ENCODE data around the gene NNMT. TPM values are rescaled to one million over a fixed set of nuclear protein-coding genes. Genes with fewer than 3 reads are reported as not detected.

NNMT gene
- total RNA-seq = not detected

DNA sequence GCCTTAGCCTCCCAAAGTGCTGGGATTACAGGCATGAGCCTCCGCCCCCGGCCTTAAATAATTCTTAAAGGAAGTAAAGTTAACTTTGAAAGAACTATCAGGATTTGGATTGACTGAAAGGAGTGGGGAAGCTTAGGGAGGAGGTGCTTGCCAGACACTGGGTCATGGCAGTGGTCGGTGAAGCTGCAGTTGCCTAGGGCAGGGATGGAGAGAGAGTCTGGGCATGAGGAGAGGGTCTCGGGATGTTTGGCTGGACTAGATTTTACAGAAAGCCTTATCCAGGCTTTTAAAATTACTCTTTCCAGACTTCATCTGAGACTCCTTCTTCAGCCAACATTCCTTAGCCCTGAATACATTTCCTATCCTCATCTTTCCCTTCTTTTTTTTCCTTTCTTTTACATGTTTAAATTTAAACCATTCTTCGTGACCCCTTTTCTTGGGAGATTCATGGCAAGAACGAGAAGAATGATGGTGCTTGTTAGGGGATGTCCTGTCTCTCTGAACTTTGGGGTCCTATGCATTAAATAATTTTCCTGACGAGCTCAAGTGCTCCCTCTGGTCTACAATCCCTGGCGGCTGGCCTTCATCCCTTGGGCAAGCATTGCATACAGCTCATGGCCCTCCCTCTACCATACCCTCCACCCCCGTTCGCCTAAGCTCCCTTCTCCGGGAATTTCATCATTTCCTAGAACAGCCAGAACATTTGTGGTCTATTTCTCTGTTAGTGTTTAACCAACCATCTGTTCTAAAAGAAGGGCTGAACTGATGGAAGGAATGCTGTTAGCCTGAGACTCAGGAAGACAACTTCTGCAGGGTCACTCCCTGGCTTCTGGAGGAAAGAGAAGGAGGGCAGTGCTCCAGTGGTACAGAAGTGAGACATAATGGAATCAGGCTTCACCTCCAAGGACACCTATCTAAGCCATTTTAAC lies at the start of gene NNMT:
Gene NNMT, plus strand, starts transcription at position 724 of the 929 bp plus-strand sequence. Its CDS starts 158 bp downstream, at position 882.
- Mint-ChIP-seq H3K4me3 (no peak within 1 kb of the TSS), H3K4me1 (peaks cover 8% of the 10 kb centered on the region), H3K36me3 (no peaks in the 10 kb centered on the region), H3K27me3 (peaks cover 20% of the 10 kb centered on the region), H3K9me3 (ENCODE audit: low read depth) (peaks cover 3% of the 10 kb centered on the region), H3K27ac (no peak within 1 kb of the TSS)
- ATAC-seq = no peak
- DNase-seq = no peak
- CTCF ChIA-PET = no interaction called here

DNA sequence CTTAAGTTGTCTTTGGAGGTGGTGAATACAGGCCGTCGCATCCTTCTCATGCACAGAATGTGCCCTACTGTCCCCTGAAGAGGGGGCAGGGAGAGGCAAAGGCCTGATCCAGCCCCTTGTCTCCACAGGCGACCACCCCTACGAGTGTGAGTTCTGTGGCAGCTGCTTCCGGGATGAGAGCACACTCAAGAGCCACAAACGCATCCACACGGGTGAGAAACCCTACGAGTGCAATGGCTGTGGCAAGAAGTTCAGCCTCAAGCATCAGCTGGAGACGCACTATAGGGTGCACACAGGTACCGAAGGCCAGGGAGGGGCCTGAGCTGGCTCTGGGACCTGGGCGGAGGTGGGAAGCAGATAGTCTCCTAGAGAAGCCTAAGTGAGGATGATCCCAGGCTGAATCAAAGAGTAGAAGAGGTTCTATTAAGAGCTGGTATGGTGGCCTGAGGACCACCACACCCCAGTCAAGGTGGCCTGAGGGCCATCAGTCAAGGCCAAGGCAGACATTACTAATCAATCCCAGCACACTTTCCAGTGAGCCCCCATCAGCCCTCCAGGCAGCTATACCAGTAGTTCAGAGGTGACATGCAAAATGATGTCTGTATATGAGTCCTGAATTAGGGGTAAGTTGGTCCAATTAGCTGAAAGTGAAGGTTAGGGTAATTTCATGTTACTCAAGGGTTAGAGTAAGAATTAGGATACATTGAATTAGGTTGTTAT lies 49.0 kb upstream of the NNMT start:
- CTCF ChIA-PET = interaction anchor here (0.9 to 2.3 kb wide), 4 partner anchors 9 to 20 kb away, joined by 3 to 9 read pairs (median 4); no protein-coding TSS in a partner anchor
- no peak overlapping the region for H3K4me3 Mint-ChIP-seq
- no peak overlapping the region for H3K27ac Mint-ChIP-seq
- no peaks in the 10 kb centered on the region for H3K9me3 Mint-ChIP-seq (ENCODE audit: low read depth)
- H3K4me1 Mint-ChIP-seq = no peaks in the 10 kb centered on the region
- H3K27me3 Mint-ChIP-seq = no peaks in the 10 kb centered on the region
- ATAC-seq (no peak), DNase-seq (no peak)
- H3K36me3 Mint-ChIP-seq = no peaks in the 10 kb centered on the region

DNA sequence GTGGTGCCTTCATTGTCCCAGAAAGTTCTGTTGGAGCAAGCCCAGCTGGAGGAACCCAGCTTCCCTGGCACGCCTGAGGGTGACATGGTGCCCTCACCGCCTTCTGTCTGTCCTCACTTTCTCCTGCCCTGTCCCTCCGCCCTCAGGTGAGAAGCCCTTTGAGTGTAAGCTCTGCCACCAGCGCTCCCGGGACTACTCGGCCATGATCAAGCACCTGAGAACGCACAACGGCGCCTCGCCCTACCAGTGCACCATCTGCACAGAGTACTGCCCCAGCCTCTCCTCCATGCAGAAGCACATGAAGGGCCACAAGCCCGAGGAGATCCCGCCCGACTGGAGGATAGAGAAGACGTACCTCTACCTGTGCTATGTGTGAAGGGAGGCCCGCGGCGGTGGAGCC lies 46.0 kb upstream of the NNMT start:
- no peak for ATAC-seq
- no peaks in the 10 kb centered on the region for H3K36me3 Mint-ChIP-seq

DNA sequence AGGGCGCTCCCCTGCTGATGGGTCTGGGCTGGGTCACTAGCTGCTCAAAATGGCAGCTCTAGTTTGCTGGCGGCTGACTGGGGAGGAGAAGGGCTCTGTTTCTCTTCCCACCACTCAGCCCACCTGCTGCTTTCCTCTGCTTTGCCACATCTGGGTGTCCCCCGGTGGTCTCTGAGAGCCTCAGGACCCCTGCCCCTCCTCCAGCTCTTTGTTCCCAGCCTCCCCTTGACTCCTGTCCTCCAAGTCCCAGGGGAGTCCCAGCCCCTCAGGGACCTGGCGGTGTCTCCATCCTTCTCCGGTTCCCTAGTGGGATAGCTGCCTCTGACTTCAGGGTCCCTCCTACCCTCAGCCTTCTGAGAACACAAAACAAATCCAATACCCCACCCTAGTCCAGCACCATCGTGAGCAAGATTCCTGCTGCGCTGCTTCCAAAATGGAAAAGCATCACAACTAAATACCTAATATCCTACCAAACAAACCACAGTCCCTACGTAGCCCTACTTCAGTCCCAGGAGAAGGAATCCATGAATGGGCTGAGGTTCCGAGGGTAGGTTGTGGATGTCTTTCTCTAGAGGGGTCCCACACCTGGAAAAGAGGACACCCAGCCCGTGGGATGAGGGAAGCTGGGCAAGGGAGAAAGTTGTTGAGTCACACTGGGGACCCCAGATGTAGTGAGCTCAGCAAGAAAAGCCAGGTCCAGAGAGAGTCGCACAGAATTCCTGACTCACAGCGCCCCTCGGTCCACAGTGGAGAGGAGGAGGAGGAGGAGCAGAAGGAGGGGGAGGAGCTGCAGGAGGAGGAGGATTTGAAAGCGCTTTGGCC lies 45.0 kb upstream of the NNMT start:
- Mint-ChIP-seq H3K4me3 (no peak overlapping the region), H3K27me3 (no peaks in the 10 kb centered on the region)

More for the DNA sequence above, 46.0 kb upstream of the NNMT start:
- CTCF ChIA-PET = interaction anchor here (0.6 to 4.1 kb wide), 3 partner anchors 11 to 353 kb away, joined by 3 to 21 read pairs (median 3); no protein-coding TSS in a partner anchor
- no peak for DNase-seq
- H3K4me3 Mint-ChIP-seq = no peak overlapping the region
- H3K27ac Mint-ChIP-seq = no peak overlapping the region
- H3K4me1 Mint-ChIP-seq = no peaks in the 10 kb centered on the region
- H3K27me3 Mint-ChIP-seq = no peaks in the 10 kb centered on the region
- H3K9me3 Mint-ChIP-seq (ENCODE audit: low read depth) = no peaks in the 10 kb centered on the region

DNA sequence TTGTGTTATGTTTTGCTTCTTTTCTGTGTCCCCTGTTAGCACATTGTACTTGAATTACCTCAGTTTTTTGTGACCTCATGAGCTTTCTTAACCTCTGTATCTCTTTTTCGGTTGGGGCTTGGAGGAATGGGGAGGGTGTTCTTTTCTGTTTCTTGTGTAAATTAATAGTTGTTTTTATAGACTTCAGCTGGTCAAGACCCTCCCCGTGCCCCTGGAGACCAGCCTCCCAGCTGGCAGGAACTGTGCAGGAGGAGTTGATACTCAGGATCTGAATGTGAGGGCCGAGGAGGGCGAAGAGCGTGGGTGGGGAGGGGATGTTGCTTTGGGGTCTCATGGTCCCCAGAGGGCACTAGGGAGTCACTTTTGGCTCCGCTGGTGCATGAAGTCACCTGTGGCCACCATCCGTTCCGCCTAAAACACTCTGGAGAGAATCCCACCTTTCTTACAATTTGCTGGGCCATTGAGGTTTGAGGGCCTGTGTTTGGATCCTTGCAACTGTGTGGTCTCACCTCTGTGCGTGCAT lies 44.3 kb upstream of the NNMT start:
- Mint-ChIP-seq H3K27me3 (no peaks in the 10 kb centered on the region), H3K36me3 (no peaks in the 10 kb centered on the region), H3K4me1 (no peaks in the 10 kb centered on the region), H3K4me3 (no peak overlapping the region), H3K9me3 (ENCODE audit: low read depth) (no peaks in the 10 kb centered on the region), H3K27ac (no peak overlapping the region)
- DNase-seq (no peak), ATAC-seq (no peak)
- CTCF ChIA-PET = interaction anchor here (0.7 to 4.1 kb wide), 5 partner anchors 9 to 261 kb away, joined by 3 to 21 read pairs (median 3); no protein-coding TSS in a partner anchor

More for the DNA sequence above, 45.0 kb upstream of the NNMT start:
- ATAC-seq (no peak), DNase-seq (no peak)
- CTCF ChIA-PET = interaction anchor here (0.7 to 4.1 kb wide), 6 partner anchors 10 to 260 kb away, joined by 3 to 21 read pairs (median 3); no protein-coding TSS in a partner anchor
- no peaks in the 10 kb centered on the region for H3K4me1 Mint-ChIP-seq
- no peak overlapping the region for H3K27ac Mint-ChIP-seq
- H3K9me3 Mint-ChIP-seq (ENCODE audit: low read depth) = no peaks in the 10 kb centered on the region
- H3K36me3 Mint-ChIP-seq = no peaks in the 10 kb centered on the region

DNA sequence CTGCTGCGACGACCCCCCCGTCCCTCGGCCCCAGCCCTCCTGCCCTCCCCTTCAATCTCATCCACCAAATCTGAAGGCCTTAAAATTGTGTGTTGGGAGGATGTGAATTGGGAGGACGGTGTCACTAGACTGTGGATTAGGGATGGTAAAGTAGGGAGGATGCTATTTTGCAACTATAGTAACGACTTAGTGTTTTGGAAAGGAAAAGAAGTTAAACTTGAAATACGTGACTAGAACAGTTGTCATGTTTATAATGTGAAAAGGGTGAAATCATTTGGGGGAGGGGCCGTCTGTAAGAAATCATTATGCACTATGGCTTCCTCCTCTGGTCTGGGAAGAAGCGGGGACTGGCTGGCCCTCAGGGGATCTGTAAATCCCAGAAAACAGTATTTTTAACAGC lies 43.4 kb upstream of the NNMT start:
- H3K4me1 Mint-ChIP-seq = no peaks in the 10 kb centered on the region
- no peak for ATAC-seq

DNA sequence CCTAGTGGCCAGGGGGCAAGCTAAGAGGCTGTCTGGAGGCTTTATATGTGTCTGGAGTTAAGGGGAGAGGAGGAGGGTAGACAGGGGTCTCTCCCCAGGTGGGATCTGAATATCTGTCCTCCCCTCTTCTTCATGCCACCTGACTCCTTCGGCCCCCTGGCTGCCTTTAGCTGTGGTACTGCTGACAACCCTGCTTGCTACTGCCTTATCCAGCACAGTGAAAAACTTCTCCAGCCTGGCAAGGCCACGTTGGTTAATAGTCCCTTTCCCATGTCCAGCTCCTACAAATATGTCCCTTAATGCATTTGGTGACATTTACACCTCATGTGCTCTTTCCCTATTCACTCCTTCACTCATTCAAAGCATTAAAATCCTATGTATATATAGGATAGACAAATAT lies 42.4 kb upstream of the NNMT start:
- Mint-ChIP-seq H3K9me3 (ENCODE audit: low read depth) (no peaks in the 10 kb centered on the region), H3K27me3 (no peaks in the 10 kb centered on the region), H3K36me3 (no peaks in the 10 kb centered on the region), H3K27ac (no peak overlapping the region), H3K4me1 (no peaks in the 10 kb centered on the region), H3K4me3 (no peak overlapping the region)
- DNase-seq (no peak), ATAC-seq (no peak)
- CTCF ChIA-PET = interaction anchor here (1.5 kb wide), 1 partner anchor 358 kb away, joined by 8 read pairs; no protein-coding TSS in a partner anchor

More for the DNA sequence above, 43.4 kb upstream of the NNMT start:
- no peak overlapping the region for H3K27ac Mint-ChIP-seq
- DNase-seq = no peak
- no peaks in the 10 kb centered on the region for H3K9me3 Mint-ChIP-seq (ENCODE audit: low read depth)
- no peaks in the 10 kb centered on the region for H3K27me3 Mint-ChIP-seq
- CTCF ChIA-PET = interaction anchor here (1.5 to 4.1 kb wide), 2 partner anchors 8 to 357 kb away, joined by 8 to 21 read pairs; no protein-coding TSS in a partner anchor
- H3K4me3 Mint-ChIP-seq = no peak overlapping the region
- H3K36me3 Mint-ChIP-seq = no peaks in the 10 kb centered on the region

DNA sequence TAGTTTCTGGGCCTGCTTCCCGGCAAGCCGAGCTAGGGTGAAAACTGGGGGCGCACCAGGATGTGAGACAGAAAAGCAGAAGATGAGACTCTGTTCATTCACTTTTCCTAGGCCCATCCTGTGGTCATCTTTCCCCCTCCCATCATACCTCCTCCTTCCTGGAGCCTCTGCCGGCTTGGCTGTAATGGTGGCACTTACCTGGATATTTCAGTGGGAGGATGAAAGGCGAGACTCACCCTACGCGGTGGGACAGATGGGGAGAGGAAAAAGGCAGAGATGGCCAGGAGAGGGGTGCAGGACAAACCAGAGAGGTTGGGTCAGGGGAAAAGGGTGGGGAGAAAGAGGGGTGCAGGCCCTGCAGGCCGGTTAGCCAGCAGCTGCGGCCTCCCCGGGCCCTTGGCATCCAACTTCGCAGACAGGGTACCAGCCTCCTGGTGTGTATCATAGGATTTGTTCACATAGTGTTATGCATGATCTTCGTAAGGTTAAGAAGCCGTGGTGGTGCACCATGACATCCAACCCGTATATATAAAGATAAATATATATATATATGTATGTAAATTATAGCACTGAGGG lies 41.5 kb upstream of the NNMT start:
- Mint-ChIP-seq H3K4me1 (no peaks in the 10 kb centered on the region), H3K36me3 (no peaks in the 10 kb centered on the region), H3K4me3 (no peak overlapping the region), H3K9me3 (ENCODE audit: low read depth) (no peaks in the 10 kb centered on the region), H3K27ac (no peak overlapping the region), H3K27me3 (no peaks in the 10 kb centered on the region)
- DNase-seq = no peak
- CTCF ChIA-PET = no interaction called here
- no peak for ATAC-seq

DNA sequence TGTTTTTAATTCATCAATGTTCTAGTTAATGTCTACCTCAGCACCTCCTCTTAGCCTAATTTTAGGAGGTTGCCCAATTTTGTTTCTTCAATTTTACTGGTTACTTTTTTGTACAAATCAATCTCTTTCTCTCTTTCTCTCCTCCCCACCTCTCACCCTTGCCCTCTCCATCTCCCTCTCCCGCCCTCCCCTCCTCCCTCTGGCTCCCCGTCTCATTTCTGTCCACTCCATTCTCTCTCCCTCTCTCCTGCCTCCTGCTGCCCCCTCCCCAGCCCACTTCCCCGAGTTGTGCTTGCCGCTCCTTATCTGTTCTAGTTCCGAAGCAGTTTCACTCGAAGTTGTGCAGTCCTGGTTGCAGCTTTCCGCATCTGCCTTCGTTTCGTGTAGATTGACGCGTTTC lies 40.9 kb upstream of the NNMT start:
- no peaks in the 10 kb centered on the region for H3K27me3 Mint-ChIP-seq
- no peak overlapping the region for H3K27ac Mint-ChIP-seq
- H3K36me3 Mint-ChIP-seq = no peaks in the 10 kb centered on the region
- no peaks in the 10 kb centered on the region for H3K9me3 Mint-ChIP-seq (ENCODE audit: low read depth)
- no peak overlapping the region for H3K4me3 Mint-ChIP-seq
- no peaks in the 10 kb centered on the region for H3K4me1 Mint-ChIP-seq
- CTCF ChIA-PET = interaction anchor here (1.0 kb wide), 1 partner anchor 8 kb away, joined by 3 read pairs; no protein-coding TSS in a partner anchor
- ATAC-seq (no peak), DNase-seq (no peak)

DNA sequence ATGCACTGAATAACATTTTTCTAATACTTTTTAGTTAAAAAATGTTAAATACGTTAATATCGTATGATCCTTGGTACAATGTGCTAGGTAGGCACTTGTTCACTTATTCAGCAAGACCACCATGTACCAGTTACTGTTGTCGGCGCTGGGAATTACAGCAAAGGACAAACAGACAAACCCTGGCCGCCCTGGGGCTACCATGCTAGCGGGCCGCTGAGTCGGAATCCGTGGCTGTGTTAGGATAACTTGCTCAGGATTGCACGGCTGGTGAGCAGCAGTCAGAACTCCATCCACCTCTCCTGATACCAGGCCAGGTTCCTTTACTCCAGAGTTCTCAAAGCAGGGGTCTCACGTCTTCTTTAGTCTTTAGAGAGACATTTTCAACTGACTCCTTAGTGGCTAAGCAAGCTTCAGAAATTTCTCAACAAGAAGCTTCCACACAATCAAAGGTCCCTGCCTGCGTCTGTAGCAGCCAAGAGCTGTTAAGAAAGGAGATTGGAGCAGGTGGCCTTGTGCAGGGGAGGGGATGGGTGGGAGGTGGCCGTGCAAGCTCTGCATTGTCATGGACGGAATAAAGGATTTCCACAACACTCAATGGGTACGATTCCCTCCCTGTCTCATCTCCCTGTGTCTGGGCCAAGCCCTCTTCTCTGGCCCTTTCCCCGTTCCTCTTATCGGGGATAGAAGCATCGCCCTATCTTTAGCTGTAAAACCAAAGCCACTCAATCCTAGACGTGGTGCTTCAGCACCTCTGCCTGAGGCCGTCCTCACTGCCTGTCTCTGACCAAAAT lies 39.8 kb upstream of the NNMT start:
- CTCF ChIA-PET = interaction anchor here (1.0 kb wide), 1 partner anchor 9 kb away, joined by 3 read pairs; no protein-coding TSS in a partner anchor
- no peak overlapping the region for H3K4me3 Mint-ChIP-seq
- H3K4me1 Mint-ChIP-seq = no peaks in the 10 kb centered on the region
- no peak for DNase-seq
- no peaks in the 10 kb centered on the region for H3K9me3 Mint-ChIP-seq (ENCODE audit: low read depth)
- no peaks in the 10 kb centered on the region for H3K27me3 Mint-ChIP-seq
- no peaks in the 10 kb centered on the region for H3K36me3 Mint-ChIP-seq
- no peak overlapping the region for H3K27ac Mint-ChIP-seq
- no peak for ATAC-seq

DNA sequence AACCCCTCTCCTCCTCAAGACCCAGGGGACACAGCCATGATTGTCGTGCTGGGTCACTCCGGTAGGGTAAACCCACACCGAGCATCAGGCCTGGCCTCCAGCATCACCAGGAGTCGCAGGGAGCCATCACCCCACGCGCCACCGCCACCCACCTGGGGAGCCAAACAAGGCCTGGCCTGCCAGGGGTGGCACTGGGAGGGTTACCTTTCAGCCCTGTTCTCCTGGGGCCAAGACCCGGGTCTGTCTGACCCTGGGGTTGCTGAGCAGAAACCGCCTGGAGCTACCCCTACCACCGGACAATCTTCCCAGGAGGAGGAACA lies 39.3 kb upstream of the NNMT start:
- DNase-seq = no peak
- CTCF ChIA-PET = no interaction called here
- Mint-ChIP-seq H3K27me3 (no peaks in the 10 kb centered on the region), H3K36me3 (no peaks in the 10 kb centered on the region), H3K27ac (no peak overlapping the region), H3K4me1 (no peaks in the 10 kb centered on the region), H3K4me3 (no peak overlapping the region), H3K9me3 (ENCODE audit: low read depth) (no peaks in the 10 kb centered on the region)
- ATAC-seq = no peak
